ENCODE measurements around the gene SLC31A1.

SLC31A1 gene

GRCh38 chr9:113298924-113299770 lies 77.8 kb downstream of the SLC31A1 start:
- no peaks in the 10 kb centered on the region for H4K20me1 ChIP-seq (ENCODE audit: low read depth, low read length)
- H2AFZ ChIP-seq (ENCODE audit: low read depth, low read length, severe bottlenecking), result no peak overlapping the region
- no peak overlapping the region for H3K4me2 ChIP-seq (ENCODE audit: low read depth, low read length, poor library complexity, severe bottlenecking)
- no peaks in the 10 kb centered on the region for H3K36me3 ChIP-seq (ENCODE audit: low read length)
- H3K4me3 ChIP-seq (ENCODE audit: insufficient read depth, low read length, poor library complexity, severe bottlenecking), result no peak overlapping the region
- no peaks in the 10 kb centered on the region for H3K79me2 ChIP-seq (ENCODE audit: insufficient read depth, low read length)
- H3K9me3 ChIP-seq (ENCODE audit: insufficient read depth, low read length), result no peaks in the 10 kb centered on the region
- no peaks in the 10 kb centered on the region for H3K9me2 ChIP-seq (replicated peaks; ENCODE audit: insufficient read depth, low read length)
- H3K27me3 ChIP-seq (ENCODE audit: low read length), result no peaks in the 10 kb centered on the region
- H3K9ac ChIP-seq (ENCODE audit: low read length), result no peak overlapping the region
- H3F3A ChIP-seq (ENCODE audit: insufficient read depth), result no peaks in the 10 kb centered on the region
- no peak for TF ChIP-seq EZH2phosphoT487 (conservative IDR thresholded peaks at IDR 0.05; ENCODE audit: low read length)
- TF ChIP-seq CTCF (IDR thresholded peaks at IDR 0.05; ENCODE audit: insufficient read depth, low read length, poor library complexity, severe bottlenecking), result no peak
- no peak overlapping the region for H3K27ac ChIP-seq (ENCODE audit: low read depth, low read length)

GRCh38 chr9:113299800-113300292 lies 78.5 kb downstream of the SLC31A1 start:
- Histone ChIP-seq H3K9me2 (replicated peaks; ENCODE audit: insufficient read depth, low read length) (no peaks in the 10 kb centered on the region), H3K9me3 (ENCODE audit: insufficient read depth, low read length) (no peaks in the 10 kb centered on the region), H3K4me3 (ENCODE audit: insufficient read depth, low read length, poor library complexity, severe bottlenecking) (no peak overlapping the region), H3K36me3 (ENCODE audit: low read length) (no peaks in the 10 kb centered on the region), H3F3A (ENCODE audit: insufficient read depth) (no peaks in the 10 kb centered on the region), H3K4me2 (ENCODE audit: low read depth, low read length, poor library complexity, severe bottlenecking) (no peak overlapping the region), H3K27ac (ENCODE audit: low read depth, low read length) (no peak overlapping the region), H3K9ac (ENCODE audit: low read length) (no peak overlapping the region), H2AFZ (ENCODE audit: low read depth, low read length, severe bottlenecking) (no peak overlapping the region), H3K27me3 (ENCODE audit: low read length) (no peaks in the 10 kb centered on the region), H4K20me1 (ENCODE audit: low read depth, low read length) (no peaks in the 10 kb centered on the region), H3K79me2 (ENCODE audit: insufficient read depth, low read length) (no peaks in the 10 kb centered on the region)
- TF ChIP-seq EZH2phosphoT487 (conservative IDR thresholded peaks at IDR 0.05; ENCODE audit: low read length) (no peak), CTCF (IDR thresholded peaks at IDR 0.05; ENCODE audit: insufficient read depth, low read length, poor library complexity, severe bottlenecking) (no peak)

GRCh38 chr9:113301548-113301947 lies 80.2 kb downstream of the SLC31A1 start:
- Histone ChIP-seq H3F3A (ENCODE audit: insufficient read depth) (no peaks in the 10 kb centered on the region), H3K4me3 (ENCODE audit: insufficient read depth, low read length, poor library complexity, severe bottlenecking) (no peak overlapping the region), H2AFZ (ENCODE audit: low read depth, low read length, severe bottlenecking) (no peak overlapping the region), H3K27me3 (ENCODE audit: low read length) (no peaks in the 10 kb centered on the region), H3K27ac (ENCODE audit: low read depth, low read length) (no peak overlapping the region), H3K79me2 (ENCODE audit: insufficient read depth, low read length) (no peaks in the 10 kb centered on the region), H4K20me1 (ENCODE audit: low read depth, low read length) (no peaks in the 10 kb centered on the region), H3K36me3 (ENCODE audit: low read length) (no peaks in the 10 kb centered on the region), H3K9me3 (ENCODE audit: insufficient read depth, low read length) (no peaks in the 10 kb centered on the region), H3K9me2 (replicated peaks; ENCODE audit: insufficient read depth, low read length) (no peaks in the 10 kb centered on the region), H3K4me2 (ENCODE audit: low read depth, low read length, poor library complexity, severe bottlenecking) (no peak overlapping the region), H3K9ac (ENCODE audit: low read length) (no peak overlapping the region)
- TF ChIP-seq CTCF (IDR thresholded peaks at IDR 0.05; ENCODE audit: insufficient read depth, low read length, poor library complexity, severe bottlenecking), result no peak
